Measurements from ENCODE around the gene CBX7.

The CBX7 gene

GRCh38 chr22:39136317-39136716 lies 16.2 kb downstream of the CBX7 start:
- H3K4me3 ChIP-seq (ENCODE audit: low read length), result no peak overlapping the region
- no peaks in the 10 kb centered on the region for H3K36me3 ChIP-seq (ENCODE audit: control insufficient read depth, insufficient read depth, low read length)
- H2AK5ac ChIP-seq (ENCODE audit: low read length), result no peak overlapping the region
- H3K27ac ChIP-seq (ENCODE audit: low read depth, low read length), result no peak overlapping the region
- no peak overlapping the region for H4K8ac ChIP-seq (ENCODE audit: low read depth, low read length)
- H2BK120ac ChIP-seq (ENCODE audit: low read depth, low read length), result no peak overlapping the region
- H3K9ac ChIP-seq (ENCODE audit: low read length), result no peak overlapping the region
- no peak overlapping the region for H2BK15ac ChIP-seq (replicated peaks; ENCODE audit: low read depth)
- H3K79me1 ChIP-seq (ENCODE audit: low read length), result no peaks in the 10 kb centered on the region
- DNase-seq, result no peak
- peaks cover 2% of the 10 kb centered on the region for H3K4me1 ChIP-seq (ENCODE audit: control insufficient read depth, low read depth, low read length)
- H3K23ac ChIP-seq (ENCODE audit: low read length), result no peak overlapping the region
- H2BK5ac ChIP-seq (ENCODE audit: low read length), result no peak overlapping the region
- no peak overlapping the region for H3K18ac ChIP-seq (ENCODE audit: low read length)
- no peak overlapping the region for H4K5ac ChIP-seq (ENCODE audit: low read length)
- WGBS (ENCODE audit: extremely low coverage, insufficient coverage, low lambda C conversion rate), result no CpG with 5 or more reads among the region's 8 CpGs
- H3K56ac ChIP-seq (ENCODE audit: low read length), result peak overlapping the region; percentile 44
- H3K79me2 ChIP-seq (ENCODE audit: control insufficient read depth, insufficient read depth, low read length), result no peaks in the 10 kb centered on the region
- H3K4ac ChIP-seq (ENCODE audit: low read depth, low read length), result no peak overlapping the region
- H3K4me2 ChIP-seq (ENCODE audit: low read length), result no peak overlapping the region
- H3K27me3 ChIP-seq (ENCODE audit: insufficient read depth, low read length, poor library complexity), result no peaks in the 10 kb centered on the region

- peak; percentile 79 for DNase-seq
- Histone ChIP-seq H4K5ac (ENCODE audit: low read length) (no peak overlapping the region), H3K4ac (ENCODE audit: low read depth, low read length) (no peak overlapping the region), H3K27me3 (ENCODE audit: insufficient read depth, low read length, poor library complexity) (no peaks in the 10 kb centered on the region), H2AK5ac (ENCODE audit: low read length) (no peak overlapping the region), H4K8ac (ENCODE audit: low read depth, low read length) (no peak overlapping the region), H3K4me1 (ENCODE audit: control insufficient read depth, low read depth, low read length) (peaks cover 8% of the 10 kb centered on the region), H3K79me2 (ENCODE audit: control insufficient read depth, insufficient read depth, low read length) (no peaks in the 10 kb centered on the region), H3K4me3 (ENCODE audit: low read length) (no peak overlapping the region), H3K36me3 (ENCODE audit: control insufficient read depth, insufficient read depth, low read length) (no peaks in the 10 kb centered on the region), H3K27ac (ENCODE audit: low read depth, low read length) (no peak overlapping the region), H2BK120ac (ENCODE audit: low read depth, low read length) (no peak overlapping the region), H3K9ac (ENCODE audit: low read length) (no peak overlapping the region), H3K18ac (ENCODE audit: low read length) (no peak overlapping the region), H3K4me2 (ENCODE audit: low read length) (no peak overlapping the region), H2BK5ac (ENCODE audit: low read length) (no peak overlapping the region), H3K56ac (ENCODE audit: low read length) (peak overlapping the region; percentile 34), H3K79me1 (ENCODE audit: low read length) (no peaks in the 10 kb centered on the region), H2BK15ac (replicated peaks; ENCODE audit: low read depth) (no peak overlapping the region), H3K23ac (ENCODE audit: low read length) (no peak overlapping the region)
- WGBS (ENCODE audit: extremely low coverage, insufficient coverage, low lambda C conversion rate), result no CpG with 5 or more reads among the region's 15 CpGs
Measured at GRCh38 chr22:39135092-39135896, 17.2 kb downstream of the CBX7 start.

- no peaks in the 10 kb centered on the region for H3K36me3 ChIP-seq (ENCODE audit: control insufficient read depth, insufficient read depth, low read length)
- H2BK5ac ChIP-seq (ENCODE audit: low read length), result no peak overlapping the region
- no peak overlapping the region for H2AK5ac ChIP-seq (ENCODE audit: low read length)
- no peaks in the 10 kb centered on the region for H3K79me1 ChIP-seq (ENCODE audit: low read length)
- no peak overlapping the region for H3K18ac ChIP-seq (ENCODE audit: low read length)
- H3K23ac ChIP-seq (ENCODE audit: low read length), result no peak overlapping the region
- H3K27me3 ChIP-seq (ENCODE audit: insufficient read depth, low read length, poor library complexity), result no peaks in the 10 kb centered on the region
- H2BK120ac ChIP-seq (ENCODE audit: low read depth, low read length), result no peak overlapping the region
- H3K4me2 ChIP-seq (ENCODE audit: low read length), result no peak overlapping the region
- H3K4me3 ChIP-seq (ENCODE audit: low read length), result no peak overlapping the region
- no CpG with 5 or more reads among the region's 35 CpGs for WGBS (ENCODE audit: extremely low coverage, insufficient coverage, low lambda C conversion rate)
- no peak overlapping the region for H3K27ac ChIP-seq (ENCODE audit: low read depth, low read length)
- peaks cover 8% of the 10 kb centered on the region for H3K4me1 ChIP-seq (ENCODE audit: control insufficient read depth, low read depth, low read length)
- H4K8ac ChIP-seq (ENCODE audit: low read depth, low read length), result no peak overlapping the region
- no peak overlapping the region for H2BK15ac ChIP-seq (replicated peaks; ENCODE audit: low read depth)
- peak overlapping the region; percentile 22 for H3K56ac ChIP-seq (ENCODE audit: low read length)
- H3K4ac ChIP-seq (ENCODE audit: low read depth, low read length), result no peak overlapping the region
- no peak overlapping the region for H4K5ac ChIP-seq (ENCODE audit: low read length)
- no peak for DNase-seq
- no peak overlapping the region for H3K9ac ChIP-seq (ENCODE audit: low read length)
- H3K79me2 ChIP-seq (ENCODE audit: control insufficient read depth, insufficient read depth, low read length), result no peaks in the 10 kb centered on the region
Measured at GRCh38 chr22:39134366-39135091, 18.0 kb downstream of the CBX7 start.

- H2BK120ac ChIP-seq (ENCODE audit: low read depth, low read length), result no peak overlapping the region
- H2BK15ac ChIP-seq (replicated peaks; ENCODE audit: low read depth), result no peak overlapping the region
- H4K8ac ChIP-seq (ENCODE audit: low read depth, low read length), result no peak overlapping the region
- H2AK5ac ChIP-seq (ENCODE audit: low read length), result no peak overlapping the region
- H3K4me1 ChIP-seq (ENCODE audit: control insufficient read depth, low read depth, low read length), result peaks cover 8% of the 10 kb centered on the region
- H3K9ac ChIP-seq (ENCODE audit: low read length), result no peak overlapping the region
- H3K27me3 ChIP-seq (ENCODE audit: insufficient read depth, low read length, poor library complexity), result no peaks in the 10 kb centered on the region
- no peak overlapping the region for H3K4me3 ChIP-seq (ENCODE audit: low read length)
- WGBS (ENCODE audit: extremely low coverage, insufficient coverage, low lambda C conversion rate), result no CpG with 5 or more reads among the region's 17 CpGs
- no peak for DNase-seq
- no peaks in the 10 kb centered on the region for H3K79me1 ChIP-seq (ENCODE audit: low read length)
- no peak overlapping the region for H2BK5ac ChIP-seq (ENCODE audit: low read length)
- no peak overlapping the region for H3K4me2 ChIP-seq (ENCODE audit: low read length)
- no peak overlapping the region for H3K27ac ChIP-seq (ENCODE audit: low read depth, low read length)
- H3K4ac ChIP-seq (ENCODE audit: low read depth, low read length), result no peak overlapping the region
- no peak overlapping the region for H4K5ac ChIP-seq (ENCODE audit: low read length)
- no peaks in the 10 kb centered on the region for H3K79me2 ChIP-seq (ENCODE audit: control insufficient read depth, insufficient read depth, low read length)
- no peak overlapping the region for H3K56ac ChIP-seq (ENCODE audit: low read length)
- H3K36me3 ChIP-seq (ENCODE audit: control insufficient read depth, insufficient read depth, low read length), result no peaks in the 10 kb centered on the region
- H3K18ac ChIP-seq (ENCODE audit: low read length), result no peak overlapping the region
- H3K23ac ChIP-seq (ENCODE audit: low read length), result no peak overlapping the region
Measured at GRCh38 chr22:39133871-39134270, 18.6 kb downstream of the CBX7 start.

- Histone ChIP-seq H3K4me1 (ENCODE audit: control insufficient read depth, low read depth, low read length) (peaks cover 8% of the 10 kb centered on the region), H3K23ac (ENCODE audit: low read length) (no peak overlapping the region), H2AK5ac (ENCODE audit: low read length) (no peak overlapping the region), H3K4me3 (ENCODE audit: low read length) (no peak overlapping the region), H3K4me2 (ENCODE audit: low read length) (no peak overlapping the region), H3K9ac (ENCODE audit: low read length) (no peak overlapping the region), H2BK15ac (replicated peaks; ENCODE audit: low read depth) (no peak overlapping the region), H3K27me3 (ENCODE audit: insufficient read depth, low read length, poor library complexity) (no peaks in the 10 kb centered on the region), H3K56ac (ENCODE audit: low read length) (no peak overlapping the region), H4K5ac (ENCODE audit: low read length) (no peak overlapping the region), H3K4ac (ENCODE audit: low read depth, low read length) (no peak overlapping the region), H2BK5ac (ENCODE audit: low read length) (no peak overlapping the region), H3K18ac (ENCODE audit: low read length) (no peak overlapping the region), H2BK120ac (ENCODE audit: low read depth, low read length) (no peak overlapping the region), H3K27ac (ENCODE audit: low read depth, low read length) (no peak overlapping the region), H3K79me2 (ENCODE audit: control insufficient read depth, insufficient read depth, low read length) (no peaks in the 10 kb centered on the region), H4K8ac (ENCODE audit: low read depth, low read length) (no peak overlapping the region), H3K79me1 (ENCODE audit: low read length) (no peaks in the 10 kb centered on the region), H3K36me3 (ENCODE audit: control insufficient read depth, insufficient read depth, low read length) (no peaks in the 10 kb centered on the region)
- WGBS (ENCODE audit: extremely low coverage, insufficient coverage, low lambda C conversion rate), result no CpG with 5 or more reads among the region's 22 CpGs
- DNase-seq, result no peak
Measured at GRCh38 chr22:39132871-39133524, 19.5 kb downstream of the CBX7 start.

All from mesendoderm (in vitro differentiated cells).